ENCODE measurements around the gene NECTIN1. TPM values are rescaled to one million over a fixed set of nuclear protein-coding genes. Genes with fewer than 3 reads are reported as not detected.
A peak's percentile ranks its signal among the peaks of the same experiment; 100 is the strongest.

The NECTIN1 gene
- total RNA-seq, 2 donors from 2014 or later = 5.2 to 5.3 TPM

DNA sequence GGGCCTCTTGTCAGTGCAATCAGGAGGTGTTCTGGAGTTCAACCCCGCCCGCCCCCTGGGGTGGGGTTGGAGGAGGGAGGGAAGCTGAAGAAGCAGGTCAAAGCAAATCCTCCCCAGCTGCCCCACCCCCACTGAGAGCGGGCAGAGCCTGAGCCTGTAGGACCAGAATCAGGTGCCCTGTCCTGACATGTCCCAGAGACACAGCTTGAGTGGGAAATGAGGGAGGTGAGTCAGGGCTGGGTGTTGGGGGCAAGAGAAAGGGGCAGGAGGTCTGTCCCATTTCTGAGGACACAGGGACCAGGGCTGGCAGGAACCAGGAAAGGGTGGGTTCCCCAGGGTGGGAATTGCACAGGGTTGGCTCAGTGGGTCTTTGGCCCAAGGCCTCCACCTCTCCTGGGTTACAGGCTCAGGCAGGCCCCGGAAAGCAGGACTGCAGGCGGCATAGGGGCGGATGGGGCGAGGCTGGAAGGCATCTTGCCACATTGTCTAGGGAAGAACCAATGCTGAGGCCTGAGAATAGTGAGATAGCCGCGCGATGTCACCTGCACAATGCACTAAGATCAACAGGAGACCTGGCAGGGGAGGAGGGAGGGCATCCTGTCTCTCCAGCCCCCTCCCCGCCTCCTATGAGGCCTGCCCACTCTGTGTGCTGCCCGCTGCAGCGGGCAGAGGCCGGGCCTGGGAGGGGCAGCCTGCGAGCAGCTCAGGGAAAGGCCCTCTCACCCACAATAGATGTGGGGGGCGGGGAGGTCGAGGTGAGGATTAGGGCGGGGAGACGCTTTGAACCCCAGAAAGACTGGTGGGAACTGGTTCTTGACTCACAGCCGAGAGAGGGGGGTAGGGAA lies 32.4 kb downstream of the NECTIN1 start:
- H3K27me3 Mint-ChIP-seq = no peaks in the 10 kb centered on the region
- no peak overlapping the region for H3K4me3 Mint-ChIP-seq
- peaks cover 20% of the 10 kb centered on the region for H3K4me1 Mint-ChIP-seq
- H3K36me3 Mint-ChIP-seq (ENCODE audit: low read depth) = no peaks in the 10 kb centered on the region
- H3K9me3 ChIP-seq (ENCODE audit: control insufficient read depth, low read length, poor library complexity, severe bottlenecking) = no peaks in the 10 kb centered on the region
- ATAC-seq (no peak), DNase-seq (no peak)
- H3K27ac Mint-ChIP-seq = no peak overlapping the region

DNA sequence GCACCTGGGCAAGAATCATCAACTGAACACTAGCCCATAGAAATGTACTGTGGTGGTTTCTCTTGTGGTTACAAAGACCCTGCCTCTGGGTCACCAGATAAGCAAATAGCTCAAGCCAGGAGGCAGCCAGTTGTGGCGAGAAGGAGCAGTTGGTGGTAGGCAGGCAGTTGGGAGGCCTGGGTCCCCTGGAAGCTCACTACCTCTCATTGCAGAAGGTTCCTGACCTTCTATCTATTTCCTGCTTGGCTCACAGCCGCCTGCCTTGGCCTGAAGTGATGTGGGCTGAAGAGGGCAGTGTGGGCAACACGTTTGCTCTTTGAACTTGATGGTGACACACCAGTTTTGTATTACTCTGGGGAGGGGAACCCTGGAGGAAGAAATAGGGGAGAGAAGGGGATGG lies 34.7 kb downstream of the NECTIN1 start:
- Mint-ChIP-seq H3K27ac (no peak overlapping the region), H3K4me1 (peaks cover 25% of the 10 kb centered on the region), H3K27me3 (no peaks in the 10 kb centered on the region), H3K4me3 (no peak overlapping the region), H3K36me3 (ENCODE audit: low read depth) (no peaks in the 10 kb centered on the region)
- ATAC-seq (no peak), DNase-seq (no peak)
- no peaks in the 10 kb centered on the region for H3K9me3 ChIP-seq (ENCODE audit: control insufficient read depth, low read length, poor library complexity, severe bottlenecking)

DNA sequence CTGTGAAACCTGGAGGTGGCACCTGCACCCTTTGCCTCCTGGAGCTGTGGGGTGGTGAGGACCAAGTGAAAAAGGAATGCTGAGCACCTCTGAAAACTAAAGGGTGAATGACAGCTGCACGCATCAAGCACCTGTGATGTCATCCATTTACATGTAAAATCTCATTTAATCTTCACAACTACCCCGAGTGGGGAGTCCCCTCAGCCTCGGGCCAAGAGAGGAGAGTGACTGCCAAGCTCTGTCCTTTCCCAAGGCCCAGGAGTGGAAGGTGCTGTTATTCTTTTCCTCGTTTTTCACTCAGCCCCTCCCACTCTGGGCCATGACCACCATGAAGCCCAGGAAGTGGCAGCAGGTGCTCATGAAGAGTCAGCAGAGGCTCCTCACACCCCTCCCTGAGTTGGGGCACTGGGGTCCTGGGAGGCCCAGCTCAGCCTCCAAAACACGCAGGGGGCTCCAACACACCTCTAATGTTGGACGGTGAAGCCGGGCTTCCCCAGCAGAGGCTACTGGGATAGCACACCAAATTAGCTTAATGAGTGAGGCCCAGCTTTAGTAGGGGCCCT lies 35.7 kb downstream of the NECTIN1 start:
- Mint-ChIP-seq H3K36me3 (ENCODE audit: low read depth) (no peaks in the 10 kb centered on the region), H3K4me3 (no peak overlapping the region), H3K27me3 (no peaks in the 10 kb centered on the region), H3K27ac (peak overlapping the region; percentile 72), H3K4me1 (peaks cover 25% of the 10 kb centered on the region)
- no peaks in the 10 kb centered on the region for H3K9me3 ChIP-seq (ENCODE audit: control insufficient read depth, low read length, poor library complexity, severe bottlenecking)
- no peak for DNase-seq
- ATAC-seq = no peak

DNA sequence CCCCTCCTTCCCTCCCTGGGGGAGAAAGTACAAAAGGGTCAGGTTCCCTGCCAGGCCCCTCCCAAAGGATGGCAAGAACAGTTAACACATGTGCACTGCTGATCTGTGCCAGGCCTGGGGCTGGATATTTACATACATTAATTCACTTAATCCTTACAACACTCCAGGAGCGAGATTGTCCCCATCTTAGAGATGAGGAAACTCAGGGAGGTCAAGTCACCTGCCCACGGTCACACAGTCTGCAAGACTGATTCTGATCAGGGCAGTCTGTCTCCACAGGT lies 36.5 kb downstream of the NECTIN1 start:
- H3K4me1 Mint-ChIP-seq = peaks cover 25% of the 10 kb centered on the region
- H3K4me3 Mint-ChIP-seq = no peak overlapping the region

DNA sequence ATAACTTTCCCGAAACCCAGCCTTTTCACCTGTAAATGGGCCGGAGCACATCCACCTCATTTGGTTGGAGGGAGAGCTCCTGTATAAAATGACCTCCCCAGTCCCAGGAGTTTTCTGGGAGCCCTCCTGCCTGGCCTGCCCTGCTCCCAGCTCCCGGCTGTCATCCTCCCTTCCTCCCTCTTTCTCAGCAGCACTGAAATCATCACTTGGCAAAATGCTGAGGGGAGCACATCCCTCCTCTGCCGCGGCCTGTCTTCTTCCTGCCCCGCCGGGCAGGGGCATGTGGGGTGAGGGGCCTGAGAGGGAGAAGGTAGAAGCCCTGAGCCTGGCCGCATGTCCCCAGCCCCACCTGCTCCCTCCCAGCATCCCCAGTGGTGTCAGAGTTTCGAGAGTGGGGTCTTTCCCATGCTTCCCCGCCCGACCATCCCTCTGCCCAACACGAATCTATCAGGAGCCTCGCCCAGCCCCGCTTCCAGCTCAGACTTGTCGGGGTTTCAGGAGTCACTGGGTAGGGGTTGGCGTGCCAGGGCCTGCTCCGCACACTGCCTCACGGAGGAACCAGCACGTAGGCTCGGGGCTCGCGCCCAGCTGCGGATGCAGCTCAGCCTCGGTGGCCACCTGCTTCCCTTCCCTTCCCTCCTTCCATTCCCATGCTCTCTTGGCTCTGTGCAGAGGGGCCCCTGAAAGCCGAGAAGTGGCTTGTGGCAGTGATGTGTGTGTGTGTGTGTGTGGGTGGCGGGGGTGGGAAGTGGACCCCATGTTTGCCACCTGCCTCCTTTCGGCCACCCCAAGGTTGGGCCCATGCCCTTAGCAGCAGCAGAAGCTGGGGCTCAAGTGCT lies 37.1 kb downstream of the NECTIN1 start:
- H3K36me3 Mint-ChIP-seq (ENCODE audit: low read depth) = no peaks in the 10 kb centered on the region
- no peaks in the 10 kb centered on the region for H3K27me3 Mint-ChIP-seq
- peak overlapping the region; percentile 60 for H3K27ac Mint-ChIP-seq
- ATAC-seq = no peak
- DNase-seq = no peak
- peak overlapping the region; percentile 59 for H3K4me3 Mint-ChIP-seq
- no peaks in the 10 kb centered on the region for H3K9me3 ChIP-seq (ENCODE audit: control insufficient read depth, low read length, poor library complexity, severe bottlenecking)
- H3K4me1 Mint-ChIP-seq = peaks cover 25% of the 10 kb centered on the region

More for the DNA sequence above, 36.5 kb downstream of the NECTIN1 start:
- DNase-seq (no peak), ATAC-seq (no peak)
- Mint-ChIP-seq H3K27me3 (no peaks in the 10 kb centered on the region), H3K36me3 (ENCODE audit: low read depth) (no peaks in the 10 kb centered on the region), H3K27ac (peak overlapping the region; percentile 60)
- no peaks in the 10 kb centered on the region for H3K9me3 ChIP-seq (ENCODE audit: control insufficient read depth, low read length, poor library complexity, severe bottlenecking)

DNA sequence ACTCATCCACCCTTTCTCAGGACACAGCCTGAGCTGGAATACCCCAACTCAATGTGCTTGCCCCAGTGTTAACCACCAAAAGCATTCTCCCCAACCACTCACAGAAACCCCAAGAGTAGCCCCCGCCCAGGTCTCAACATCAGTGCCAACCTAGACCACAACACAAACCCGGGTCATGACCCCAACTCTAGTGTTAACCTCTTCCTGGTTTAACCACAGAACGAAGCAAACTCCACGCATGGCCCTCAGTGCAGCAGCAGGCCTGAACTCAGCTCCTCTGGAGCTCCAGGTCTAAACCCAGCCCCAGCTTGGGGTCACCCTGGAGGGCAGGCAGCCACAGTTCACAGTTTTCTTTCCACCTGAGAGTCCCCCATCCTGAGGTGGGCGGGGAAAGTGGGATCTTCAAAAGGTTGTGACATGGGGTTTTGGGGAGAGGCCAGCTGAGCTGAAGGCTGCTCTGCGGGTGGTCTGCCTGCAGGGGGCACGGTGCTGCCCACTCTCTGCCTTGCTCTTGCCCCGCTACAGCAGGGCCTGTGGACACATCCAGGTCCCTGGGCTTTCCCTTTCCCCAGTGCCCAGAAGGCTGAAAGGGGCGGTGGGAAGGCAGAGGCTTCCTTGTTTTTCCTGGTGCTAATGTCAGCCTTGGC lies 37.9 kb downstream of the NECTIN1 start:
- H3K4me3 Mint-ChIP-seq = peak overlapping the region; percentile 62
- peak overlapping the region; percentile 60 for H3K27ac Mint-ChIP-seq
- H3K36me3 Mint-ChIP-seq (ENCODE audit: low read depth) = no peaks in the 10 kb centered on the region
- H3K27me3 Mint-ChIP-seq = peaks cover 7% of the 10 kb centered on the region
- peak in 1 of 3 donors; percentile 12 for DNase-seq
- ATAC-seq = peak; percentile 88
- no peaks in the 10 kb centered on the region for H3K9me3 ChIP-seq (ENCODE audit: control insufficient read depth, low read length, poor library complexity, severe bottlenecking)
- H3K4me1 Mint-ChIP-seq = peaks cover 30% of the 10 kb centered on the region

DNA sequence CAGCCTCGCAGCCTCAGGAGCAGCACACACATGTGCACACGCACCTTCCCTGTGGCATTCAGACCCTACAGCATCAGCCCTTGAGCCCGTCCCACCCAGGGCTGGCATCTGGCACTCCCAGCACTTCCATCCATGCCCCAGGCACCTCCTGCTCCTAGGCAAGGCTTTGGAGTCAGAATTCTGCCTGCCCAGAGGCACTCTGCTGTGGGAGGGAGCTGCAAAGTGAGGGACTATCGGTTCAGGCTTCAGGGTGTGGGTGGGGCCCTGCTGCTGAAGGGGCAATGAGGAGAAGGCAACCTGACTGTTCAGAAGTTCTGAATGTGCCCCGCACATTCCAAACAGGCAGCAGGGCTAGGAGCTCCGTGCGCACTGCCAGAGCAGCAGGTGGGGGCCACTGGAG lies 39.7 kb downstream of the NECTIN1 start:
- Mint-ChIP-seq H3K36me3 (ENCODE audit: low read depth) (no peaks in the 10 kb centered on the region), H3K27ac (no peak overlapping the region), H3K27me3 (peaks cover 10% of the 10 kb centered on the region), H3K4me1 (peaks cover 33% of the 10 kb centered on the region), H3K4me3 (no peak overlapping the region)
- ATAC-seq (no peak), DNase-seq (no peak)
- no peaks in the 10 kb centered on the region for H3K9me3 ChIP-seq (ENCODE audit: control insufficient read depth, low read length, poor library complexity, severe bottlenecking)

DNA sequence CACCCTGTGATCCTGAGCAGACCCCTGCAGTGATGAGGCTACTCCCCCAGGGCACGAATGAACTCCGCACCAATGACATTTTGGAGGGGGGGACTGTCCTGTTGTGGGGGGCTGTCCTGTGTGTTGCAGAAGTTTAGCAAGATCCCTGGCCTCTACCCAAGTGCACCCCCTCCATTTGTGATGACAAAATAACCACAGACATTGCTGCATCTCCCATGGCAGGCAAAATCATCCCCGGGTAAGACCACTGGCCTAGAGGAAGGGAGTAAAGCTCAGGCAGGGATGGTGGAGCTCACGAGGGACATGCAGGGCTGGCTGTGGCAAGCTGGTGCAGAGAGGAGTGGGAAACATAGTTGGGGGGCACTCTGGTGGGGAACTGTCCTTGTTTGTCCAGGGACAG lies 40.6 kb downstream of the NECTIN1 start:
- Mint-ChIP-seq H3K4me3 (no peak overlapping the region), H3K4me1 (peaks cover 33% of the 10 kb centered on the region), H3K36me3 (ENCODE audit: low read depth) (no peaks in the 10 kb centered on the region), H3K27me3 (peaks cover 10% of the 10 kb centered on the region), H3K27ac (no peak overlapping the region)
- H3K9me3 ChIP-seq (ENCODE audit: control insufficient read depth, low read length, poor library complexity, severe bottlenecking) = no peaks in the 10 kb centered on the region
- ATAC-seq = no peak
- no peak for DNase-seq

DNA sequence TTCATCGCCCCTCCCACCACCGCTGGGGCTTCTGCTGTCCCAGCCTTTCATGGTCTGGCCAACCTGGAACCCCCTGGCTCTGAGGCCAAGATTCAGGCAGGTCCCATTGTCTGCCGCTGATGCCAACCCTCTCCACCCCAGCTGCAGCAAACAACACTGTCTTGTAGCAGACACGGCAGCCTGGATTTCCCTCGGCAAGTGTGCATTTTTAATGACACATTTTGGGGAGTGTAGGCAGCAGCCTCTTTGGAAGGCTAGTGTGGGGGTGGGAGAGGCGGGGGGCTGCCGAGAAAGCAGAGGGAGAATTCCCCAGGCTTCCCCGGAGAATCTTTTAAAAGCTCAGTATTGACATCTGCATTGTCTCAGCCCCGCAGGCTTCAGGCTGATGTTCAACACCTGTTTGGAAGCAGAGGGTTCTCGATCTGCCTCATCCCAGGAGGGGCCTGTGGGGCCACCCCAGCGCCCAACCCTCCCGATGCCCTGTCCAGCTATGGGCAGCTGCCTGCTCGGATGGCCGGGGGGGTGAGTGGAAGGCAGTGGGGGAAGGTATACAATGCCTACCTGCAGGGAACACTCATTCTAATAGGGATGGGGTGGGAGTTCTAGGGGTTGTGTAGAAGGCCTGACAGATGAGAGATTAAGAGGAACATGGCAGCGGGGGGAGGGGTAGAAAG lies 41.5 kb downstream of the NECTIN1 start:
- H3K27me3 Mint-ChIP-seq = peaks cover 16% of the 10 kb centered on the region
- DNase-seq (no peak), ATAC-seq (no peak)
- no peak overlapping the region for H3K4me3 Mint-ChIP-seq
- H3K4me1 Mint-ChIP-seq = peaks cover 33% of the 10 kb centered on the region
- no peaks in the 10 kb centered on the region for H3K9me3 ChIP-seq (ENCODE audit: control insufficient read depth, low read length, poor library complexity, severe bottlenecking)
- H3K27ac Mint-ChIP-seq = peak overlapping the region; percentile 53
- H3K36me3 Mint-ChIP-seq (ENCODE audit: low read depth) = no peaks in the 10 kb centered on the region

DNA sequence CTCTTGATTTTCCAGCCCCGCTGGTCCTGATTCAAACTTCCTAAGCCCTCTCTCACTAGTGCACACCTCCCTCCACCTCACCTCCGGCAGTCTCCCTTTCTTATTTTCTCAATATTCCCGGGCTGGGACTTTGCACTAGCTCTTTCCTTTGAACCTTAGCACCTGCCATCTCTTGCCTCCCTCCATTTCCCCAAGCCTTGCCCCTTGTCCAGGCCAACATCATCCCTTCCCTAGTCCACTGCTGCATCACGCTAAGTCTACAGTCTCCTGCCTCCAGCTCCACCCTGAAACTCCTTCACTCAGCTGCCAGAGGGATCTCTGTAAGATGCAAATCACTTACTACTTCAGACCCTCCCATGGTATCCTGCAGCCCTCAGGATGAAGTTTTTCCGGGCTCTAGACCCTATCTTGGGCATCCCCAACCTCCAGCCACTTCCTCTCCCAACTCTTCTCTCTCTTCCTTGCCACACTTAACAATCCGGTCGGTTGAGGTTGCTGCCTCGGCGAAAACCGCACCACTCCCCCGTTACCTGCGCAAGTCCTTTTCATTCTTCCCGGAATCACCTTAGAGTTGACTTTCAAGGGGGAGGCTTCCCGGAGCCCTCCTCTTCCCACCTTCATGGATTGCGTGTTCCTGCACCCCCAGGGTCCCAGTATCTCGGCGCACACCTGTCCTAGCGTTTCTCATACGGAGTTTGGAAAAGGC lies 42.7 kb downstream of the NECTIN1 start:
- ATAC-seq = no peak
- no peaks in the 10 kb centered on the region for H3K9me3 ChIP-seq (ENCODE audit: control insufficient read depth, low read length, poor library complexity, severe bottlenecking)
- H3K4me1 Mint-ChIP-seq = peaks cover 32% of the 10 kb centered on the region
- peaks cover 16% of the 10 kb centered on the region for H3K27me3 Mint-ChIP-seq
- no peak overlapping the region for H3K4me3 Mint-ChIP-seq
- DNase-seq = no peak
- no peaks in the 10 kb centered on the region for H3K36me3 Mint-ChIP-seq (ENCODE audit: low read depth)
- H3K27ac Mint-ChIP-seq = peak overlapping the region; percentile 53

DNA sequence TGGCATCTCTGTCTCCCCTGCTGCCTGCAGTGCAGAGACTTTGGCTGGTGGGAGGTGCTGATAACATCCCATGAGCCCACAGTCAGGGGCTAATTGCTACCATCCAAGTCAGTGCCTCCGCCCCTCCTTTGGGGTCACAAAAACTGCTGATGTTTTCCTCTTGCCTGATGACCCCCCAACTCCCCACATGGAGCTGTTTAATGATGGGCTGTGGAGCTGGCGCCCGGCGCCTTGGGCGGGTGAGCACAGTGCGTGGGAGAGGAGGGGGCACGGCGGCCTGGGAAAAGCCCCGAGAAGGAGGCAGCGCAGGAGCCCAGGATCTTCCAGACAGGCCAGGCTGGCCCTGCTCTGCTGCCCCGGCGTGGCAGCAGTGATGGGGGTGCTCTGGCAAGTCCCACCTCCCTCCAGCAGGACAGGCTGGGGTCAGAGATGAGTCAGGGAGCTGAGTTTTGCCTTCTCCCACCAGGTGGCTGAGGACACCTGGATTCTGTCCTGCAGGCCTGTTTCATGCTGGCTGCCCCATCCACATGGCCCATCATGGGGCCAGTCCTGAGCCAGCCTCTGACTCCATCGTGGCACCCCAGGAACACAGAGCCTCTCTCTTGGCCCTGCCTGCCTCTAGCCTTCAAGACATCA lies 43.8 kb downstream of the NECTIN1 start:
- Mint-ChIP-seq H3K27ac (peak overlapping the region; percentile 53), H3K4me3 (no peak overlapping the region), H3K4me1 (peaks cover 27% of the 10 kb centered on the region), H3K36me3 (ENCODE audit: low read depth) (no peaks in the 10 kb centered on the region), H3K27me3 (peaks cover 16% of the 10 kb centered on the region)
- DNase-seq (no peak), ATAC-seq (no peak)
- H3K9me3 ChIP-seq (ENCODE audit: control insufficient read depth, low read length, poor library complexity, severe bottlenecking) = no peaks in the 10 kb centered on the region
